Loucy (cell line): ENCODE measurements around the gene CLDN22.

Source experiments
- CTCF ChIP-seq: fragments of 200-600 bp; sonication (generic); conservative IDR thresholded peaks from 2 replicates; pipeline ENCODE4 v1.5.1; 2014; ENCODE audit warnings: mild to moderate bottlenecking, antibody characterized with exemption, low read length
- EZH2phosphoT487 ChIP-seq: fragments of 200-600 bp; IDR thresholded peaks from 2 replicates; pipeline ENCODE4 v1.6.1; 2018; ENCODE audit warnings: antibody characterized with exemption, mild to moderate bottlenecking, moderate library complexity, borderline replicate concordance

- TF ChIP-seq CTCF (no peak), EZH2phosphoT487 (no peak)
Observed at GRCh38 chr4:183349673-183350072, 29.6 kb upstream of the CLDN22 start.
